Esophagus muscularis mucosa (tissue), 4 donors: ENCODE measurements around the gene EIF4G1. TPM values are rescaled to one million over a fixed set of nuclear protein-coding genes. Genes with fewer than 3 reads are reported as not detected.

ENCODE experiments used
- DNase-seq: peaks from one replicate; pipeline ENCODE4 v3.0.0-alpha.2; 2017; ENCODE audit errors: extremely low spot score
- H3K27ac ChIP-seq, 4 donors: fragments of 200-600 bp; sonication (generic); replicated peaks in 1 of 4; 1 replicate in 3 of 4; 2 replicates in 1 of 4; pipeline ENCODE4 v1.5.1; 2016 to 2019; ENCODE audit warnings: mild to moderate bottlenecking in 1 of 4
- H3K27me3 ChIP-seq, 4 donors: fragments of 200-600 bp; sonication (generic); one replicate each; pipeline versions ENCODE4 v1.5.1 to v1.6.0; 2016 to 2019
- H3K36me3 ChIP-seq, 4 donors: fragments of 200-600 bp; sonication (generic); one replicate each; pipeline ENCODE4 v1.5.1; 2016 to 2019
- H3K4me1 ChIP-seq, 4 donors: fragments of 200-600 bp; sonication (generic); one replicate each; pipeline ENCODE4 v1.5.1; 2016 to 2019
- H3K4me3 ChIP-seq, 4 donors: fragments of 200-600 bp; sonication (generic); 1 replicate in 2 of 4; 2 replicates in 2 of 4; pipeline ENCODE4 v1.5.1; 2016 to 2019; ENCODE audit warnings: mild to moderate bottlenecking in 4 of 4, moderate library complexity in 1 of 4
- H3K9me3 ChIP-seq, 4 donors: fragments of 200-600 bp; sonication (generic); 1 replicate in 3 of 4; 2 replicates in 1 of 4; pipeline ENCODE4 v1.5.1; 2016 to 2019
- CTCF ChIP-seq, 3 experiments: fragments of 200-600 bp in 2 of 3; fragments of 450-650 bp in 1 of 3; sonication (generic) in 2 of 3; IDR thresholded peaks; one replicate each; pipeline ENCODE4 v1.5.1; 2017 to 2019; ENCODE audit warnings: antibody characterized with exemption in 3 of 3, mild to moderate bottlenecking in 2 of 3, moderate library complexity in 1 of 3
- EP300 ChIP-seq: sonication (generic); formaldehyde crosslinking; IDR thresholded peaks from one replicate; pipeline ENCODE4 v1.6.1; 2017; ENCODE audit warnings: antibody characterized with exemption
- POLR2A ChIP-seq: fragments of 450-650 bp; IDR thresholded peaks from one replicate; pipeline ENCODE4 v1.6.1; 2017; ENCODE audit warnings: antibody characterized with exemption, moderate library complexity, mild to moderate bottlenecking, low read depth
- POLR2AphosphoS5 ChIP-seq, 2 donors: sonication (generic); formaldehyde crosslinking; IDR thresholded peaks; one replicate each; pipeline ENCODE4 v1.6.1; 2017; ENCODE audit warnings: antibody characterized with exemption in 2 of 2
- WGBS: methylation state at CpG from one replicate; pipeline ENCODE4 v1.1.5; 2018; 5-methylcytosine and 5-hydroxymethylcytosine counted together
- intact Hi-C: fragments of 100-400 bp; cut with DNase I; formaldehyde crosslinking; loops from one replicate; pipeline ENCODE4 v1.15.1; 2023
- total RNA-seq, 4 donors: library from RNA; depleted of rRNA; stranded (reverse); fragments of >200 nt; gene quantifications; one replicate each; pipeline versions ENCODE4 v1.1.0 to v1.2.1, GENCODE V29; 2016

The EIF4G1 gene
- total RNA-seq, 4 donors from 2014 or later: 291 to 418 (median 360) TPM

- intact Hi-C loops: no loop called here
- peak overlapping the region; percentile 96 to 99 (median 99) for H3K27ac ChIP-seq
- peaks cover 21 to 42% (median 36%) of the 10 kb centered on the region in 4 donors for H3K4me1 ChIP-seq
- H3K36me3 ChIP-seq: peaks cover 8 to 37% (median 31%) of the 10 kb centered on the region in 4 donors
- peak; percentile 92 to 96 for TF ChIP-seq POLR2AphosphoS5 (IDR thresholded peaks at IDR 0.05)
- TF ChIP-seq EP300: no peak
- TF ChIP-seq CTCF (IDR thresholded peaks at IDR 0.05): peak; percentile 45 to 60 (median 59)
- TF ChIP-seq POLR2A: peak; percentile 54
- peak; percentile 98 for DNase-seq
- H3K27me3 ChIP-seq: no peaks in the 10 kb centered on the region
- no peaks in the 10 kb centered on the region for H3K9me3 ChIP-seq
- under 1% methylated on average over 49 of the region's 68 CpGs for WGBS
- H3K4me3 ChIP-seq: peak overlapping the region; percentile 73 to 92 (median 86)
These were observed 48.5 kb downstream of the EIF4G1 start for GRCh38 chr3:184362668-184363546.

DNA sequence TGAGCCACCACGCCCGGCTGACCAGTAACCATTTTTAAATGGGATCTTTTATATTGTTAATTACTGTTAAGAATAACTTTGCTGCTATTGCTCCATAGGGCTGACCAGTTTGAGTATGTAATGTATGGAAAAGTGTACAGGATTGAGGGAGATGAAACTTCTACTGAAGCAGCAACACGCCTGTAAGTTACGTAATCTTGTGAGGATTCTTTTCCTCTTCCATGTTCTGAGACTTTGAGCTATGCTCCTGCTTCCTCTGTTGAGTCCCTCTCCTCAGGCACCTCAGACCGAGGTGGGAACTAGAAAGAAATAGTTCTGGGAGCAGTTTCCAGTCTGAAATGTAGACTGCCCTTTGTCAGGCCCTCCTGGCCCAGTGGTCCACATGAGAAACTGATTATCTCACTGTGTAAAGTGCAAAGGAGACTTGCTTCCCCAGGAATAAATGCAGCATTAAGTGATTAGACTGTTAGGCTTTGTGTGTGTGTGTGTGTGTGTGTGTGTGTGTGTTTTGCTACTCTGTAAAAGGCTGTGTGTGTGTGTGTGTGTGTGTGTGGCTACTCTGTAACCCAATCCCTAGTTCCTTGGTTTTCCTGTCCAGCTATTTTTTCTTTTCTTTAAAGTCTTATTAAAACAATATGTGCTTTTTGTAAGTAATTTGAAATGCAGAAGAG lies 52.3 kb downstream of the EIF4G1 start:
- Histone ChIP-seq H3K9me3 (no peaks in the 10 kb centered on the region), H3K27ac (no peak overlapping the region), H3K36me3 (peaks cover 8 to 59% (median 45%) of the 10 kb centered on the region in 4 donors), H3K4me1 (peaks cover 22 to 37% (median 33%) of the 10 kb centered on the region in 4 donors), H3K4me3 (no peak overlapping the region), H3K27me3 (no peaks in the 10 kb centered on the region)
- intact Hi-C loops: no loop called here
- 91% methylated on average over 5 of the region's 5 CpGs for WGBS
- TF ChIP-seq POLR2A: no peak
- TF ChIP-seq POLR2AphosphoS5 (IDR thresholded peaks at IDR 0.05): no peak
- TF ChIP-seq EP300: no peak
- no peak for TF ChIP-seq CTCF (IDR thresholded peaks at IDR 0.05)
- no peak for DNase-seq

DNA sequence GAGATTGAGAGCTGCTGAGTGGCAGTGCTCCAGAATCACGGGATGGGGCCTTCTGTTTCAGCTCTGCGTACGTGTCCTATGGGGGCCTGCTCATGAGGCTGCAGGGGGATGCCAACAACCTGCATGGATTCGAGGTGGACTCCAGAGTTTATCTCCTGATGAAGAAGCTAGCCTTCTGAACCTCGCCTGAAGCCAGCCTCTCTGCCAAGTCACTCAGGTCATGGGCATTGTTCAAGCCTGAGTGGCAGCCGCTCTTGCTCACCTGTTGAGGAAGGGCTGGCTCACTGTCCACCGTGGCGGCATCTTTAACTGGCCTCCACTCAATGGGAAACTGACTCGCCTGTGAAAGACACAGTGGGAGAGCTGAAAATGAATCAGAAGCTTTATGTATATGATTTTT lies 53.7 kb downstream of the EIF4G1 start:
- 72% methylated on average over 4 of the region's 9 CpGs for WGBS
- DNase-seq: no peak
- Histone ChIP-seq H3K4me3 (no peak overlapping the region), H3K36me3 (peaks cover 8 to 59% (median 45%) of the 10 kb centered on the region in 4 donors), H3K27me3 (no peaks in the 10 kb centered on the region), H3K4me1 (peaks cover 22 to 49% (median 40%) of the 10 kb centered on the region in 4 donors), H3K27ac (no peak overlapping the region), H3K9me3 (no peaks in the 10 kb centered on the region)
- intact Hi-C loops: no loop called here
- TF ChIP-seq POLR2A: no peak
- no peak for TF ChIP-seq POLR2AphosphoS5 (IDR thresholded peaks at IDR 0.05)
- no peak for TF ChIP-seq EP300
- TF ChIP-seq CTCF (IDR thresholded peaks at IDR 0.05): no peak

DNA sequence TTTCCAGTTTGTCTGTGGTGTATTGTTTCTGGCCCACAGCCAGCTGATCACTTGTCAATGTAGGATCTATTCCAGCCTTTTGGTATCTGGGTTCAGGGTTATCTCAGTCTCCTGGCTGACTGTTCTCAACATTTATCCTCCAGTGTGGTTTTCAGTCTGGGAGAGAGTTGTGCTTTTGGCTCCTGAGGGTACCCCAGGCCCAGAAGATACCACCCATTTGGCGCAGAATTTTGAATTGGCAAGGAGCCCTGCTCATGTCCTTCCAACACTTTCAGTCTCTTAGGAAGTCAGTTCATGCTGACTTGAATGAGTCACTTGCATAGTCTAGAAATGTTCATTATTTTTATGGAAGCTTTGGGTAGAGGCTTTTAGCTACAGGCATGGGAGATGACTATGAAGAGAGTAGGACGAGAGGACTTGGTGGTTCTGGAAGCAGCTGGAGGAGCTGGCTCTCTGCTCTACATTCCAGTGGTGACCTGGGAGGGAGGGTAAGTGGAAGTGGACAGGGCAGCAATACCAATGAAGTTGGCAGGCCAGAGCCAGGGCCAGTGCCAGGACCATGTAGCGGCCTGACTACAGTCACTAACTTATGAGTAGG lies 54.3 kb downstream of the EIF4G1 start:
- Histone ChIP-seq H3K9me3 (no peaks in the 10 kb centered on the region), H3K4me3 (no peak overlapping the region), H3K27ac (peak overlapping the region in 2 of 4 donors; percentile 3 to 30), H3K36me3 (peaks cover 8 to 59% (median 45%) of the 10 kb centered on the region in 4 donors), H3K27me3 (no peaks in the 10 kb centered on the region), H3K4me1 (peaks cover 18 to 48% (median 39%) of the 10 kb centered on the region in 4 donors)
- TF ChIP-seq POLR2A (no peak), CTCF (IDR thresholded peaks at IDR 0.05) (no peak), EP300 (no peak), POLR2AphosphoS5 (IDR thresholded peaks at IDR 0.05) (no peak)
- DNase-seq: no peak
- intact Hi-C loops: no loop called here
- WGBS: 54% methylated on average over 3 of the region's 3 CpGs
